HEK293 (cell line): Measurements from ENCODE around the gene FRYL.

Source experiments
- CTCF ChIA-PET: fragments of 350-600 bp; formaldehyde crosslinking; extraction: SDS; loops from one replicate; lab custom pipeline; 2021; ENCODE audit warnings: antibody characterized with exemption; lab: Yijun Ruan, JAX
- POLR2A ChIA-PET: fragments of 300-600 bp; formaldehyde crosslinking; extraction: SDS; loops from one replicate; lab custom pipeline; 2020; ENCODE audit warnings: antibody characterized with exemption, inconsistent platforms; lab: Yijun Ruan, JAX
- H3K27ac ChIP-seq: fragments of 200-500 bp; sonication (Bioruptor generic); 2 replicates; pipeline ENCODE4 v1.5.1; 2014; ENCODE audit warnings: low read depth, low read length, control low read depth, inconsistent platforms; ENCODE audit errors: extremely low read depth
- H3K36me3 ChIP-seq, 2 experiments: fragments of 200-500 bp in 1 of 2; sonication (Bioruptor generic) in 1 of 2; 1 replicate in 1 of 2; 2 replicates in 1 of 2; pipeline ENCODE4 v1.5.1; 2014 to 2017; ENCODE audit warnings: inconsistent platforms in 2 of 2, low read length in 2 of 2; ENCODE audit not compliant: control insufficient read depth in 2 of 2, insufficient read depth in 1 of 2
- H3K4me1 ChIP-seq: fragments of 200-500 bp; sonication (Bioruptor generic); 2 replicates; pipeline ENCODE4 v1.5.1; 2014; ENCODE audit warnings: mild to moderate bottlenecking, low read length, inconsistent platforms; ENCODE audit not compliant: control insufficient read depth, insufficient read depth
- H3K4me3 ChIP-seq: 2 replicates; pipeline ENCODE4 v1.5.1; 2011; ENCODE audit warnings: low read depth, mild to moderate bottlenecking, control low read depth, low read length, moderate library complexity
- H3K9me3 ChIP-seq: fragments of 200-500 bp; sonication (Bioruptor generic); 2 replicates; pipeline ENCODE4 v1.5.1; 2014; ENCODE audit warnings: low read depth, low read length, inconsistent platforms; ENCODE audit not compliant: control insufficient read depth, insufficient read depth
- OSR2 ChIP-seq: fragments of 450-650 bp; formaldehyde crosslinking; IDR thresholded peaks from 2 replicates; pipeline ENCODE4 v1.5.1; 2016; ENCODE audit warnings: missing biosample characterization, missing genetic modification characterization
- PRDM6 ChIP-seq: fragments of 450-650 bp; formaldehyde crosslinking; IDR thresholded peaks from 2 replicates; pipeline ENCODE4 v1.5.1; 2017; ENCODE audit warnings: missing biosample characterization, missing genetic modification characterization
- REST ChIP-seq: fragments of 450-650 bp; formaldehyde crosslinking; IDR thresholded peaks from 2 replicates; pipeline ENCODE4 v1.5.1; 2016; ENCODE audit warnings: missing biosample characterization, missing genetic modification characterization
- ZBTB26 ChIP-seq: fragments of 450-650 bp; formaldehyde crosslinking; optimal IDR thresholded peaks from 2 replicates; pipeline ENCODE3; 2016; ENCODE audit warnings: missing biosample characterization, mild to moderate bottlenecking, missing genetic modification characterization
- ZBTB44 ChIP-seq: fragments of 450-650 bp; IDR thresholded peaks from 2 replicates; pipeline ENCODE4 v1.5.1; 2018; ENCODE audit warnings: missing biosample characterization, mild to moderate bottlenecking, missing genetic modification characterization
- ZFP41 ChIP-seq: fragments of 450-650 bp; formaldehyde crosslinking; IDR thresholded peaks from 2 replicates; pipeline ENCODE4 v1.5.1; 2016; ENCODE audit warnings: missing biosample characterization, missing genetic modification characterization, borderline replicate concordance
- ZNF132 ChIP-seq: fragments of 450-650 bp; formaldehyde crosslinking; IDR thresholded peaks from 2 replicates; pipeline ENCODE4 v1.5.1; 2017; ENCODE audit warnings: missing biosample characterization, missing genetic modification characterization, borderline replicate concordance
- ZNF23 ChIP-seq: fragments of 450-650 bp; formaldehyde crosslinking; IDR thresholded peaks from 2 replicates; pipeline ENCODE4 v1.5.1; 2016; ENCODE audit warnings: missing biosample characterization, missing genetic modification characterization, borderline replicate concordance
- ZNF311 ChIP-seq: fragments of 450-650 bp; formaldehyde crosslinking; IDR thresholded peaks from 2 replicates; pipeline ENCODE4 v1.5.1; 2017; ENCODE audit warnings: missing biosample characterization, missing genetic modification characterization, borderline replicate concordance
- ZNF324 ChIP-seq: fragments of 450-650 bp; formaldehyde crosslinking; IDR thresholded peaks from 2 replicates; pipeline ENCODE4 v1.5.1; 2016; ENCODE audit warnings: missing biosample characterization, missing genetic modification characterization
- ZNF341 ChIP-seq: fragments of 450-650 bp; formaldehyde crosslinking; IDR thresholded peaks from 2 replicates; pipeline ENCODE4; 2016; ENCODE audit warnings: low read depth, missing biosample characterization, missing genetic modification characterization
- ZNF544 ChIP-seq: fragments of 450-650 bp; formaldehyde crosslinking; IDR thresholded peaks from 2 replicates; pipeline ENCODE4 v1.5.0; 2017; ENCODE audit warnings: missing biosample characterization, missing genetic modification characterization
- ZNF571 ChIP-seq: fragments of 450-650 bp; formaldehyde crosslinking; IDR thresholded peaks from 2 replicates; pipeline ENCODE4 v1.5.0; 2017; ENCODE audit warnings: missing biosample characterization, missing genetic modification characterization
- ZNF585B ChIP-seq: fragments of 450-650 bp; formaldehyde crosslinking; IDR thresholded peaks from 2 replicates; pipeline ENCODE4 v1.5.1; 2016; ENCODE audit warnings: missing biosample characterization, missing genetic modification characterization
- ZNF596 ChIP-seq: fragments of 450-650 bp; IDR thresholded peaks from 2 replicates; pipeline ENCODE4 v1.5.0; 2018; ENCODE audit warnings: missing biosample characterization, mild to moderate bottlenecking, missing genetic modification characterization, moderate library complexity
- ZNF792 ChIP-seq: fragments of 450-650 bp; formaldehyde crosslinking; IDR thresholded peaks from 2 replicates; pipeline ENCODE4 v1.5.1; 2016; ENCODE audit warnings: missing biosample characterization, missing genetic modification characterization

Gene FRYL

GRCh38 chr4:48654015-48654664, 125.9 kb downstream of the FRYL start (continued):
- no peak for TF ChIP-seq REST (tag by site-specific recombination)
- no peak for TF ChIP-seq ZNF324 (tag by site-specific recombination)
- no peak for TF ChIP-seq ZNF792 (tag by site-specific recombination)
- TF ChIP-seq ZNF544 = no peak

GRCh38 chr4:48653217-48654014, 126.7 kb downstream of the FRYL start:
- POLR2A ChIA-PET = interaction anchor here (0.5 to 0.7 kb wide), 2 partner anchors 10 to 36 kb away, joined by 3 to 4 read pairs; no protein-coding TSS in a partner anchor

GRCh38 chr4:48651914-48652313, 128.2 kb downstream of the FRYL start:
- CTCF ChIA-PET = no interaction called here
- peaks cover 9% of the 10 kb centered on the region for H3K4me1 ChIP-seq
- POLR2A ChIA-PET = no interaction called here
- no peak for TF ChIP-seq ZFP41
- peak; percentile 53; the same call in 1 of the 2 replicates for TF ChIP-seq PRDM6 (tag by site-specific recombination)
- no peaks in the 10 kb centered on the region for H3K36me3 ChIP-seq
- H3K9me3 ChIP-seq = no peaks in the 10 kb centered on the region
- H3K4me3 ChIP-seq = no peak overlapping the region
- H3K27ac ChIP-seq = no peak overlapping the region

More at GRCh38 chr4:48653217-48654014, 126.7 kb downstream of the FRYL start:
- Histone ChIP-seq H3K9me3 (no peaks in the 10 kb centered on the region), H3K4me1 (peaks cover 9% of the 10 kb centered on the region), H3K27ac (no peak overlapping the region), H3K36me3 (no peaks in the 10 kb centered on the region), H3K4me3 (no peak overlapping the region)
- TF ChIP-seq ZNF585B (peak; percentile 35; the same call in 1 of the 2 replicates), ZNF341 (tag by site-specific recombination) (no peak), ZBTB44 (tag by site-specific recombination) (peak; percentile 89), OSR2 (tag by site-specific recombination) (peak; percentile 74)
- CTCF ChIA-PET = interaction anchor here (0.6 to 1.7 kb wide), 2 partner anchors 11 to 40 kb away, joined by 4 to 6 read pairs; no protein-coding TSS in a partner anchor

- Histone ChIP-seq H3K27ac (no peak overlapping the region), H3K4me1 (peaks cover 9% of the 10 kb centered on the region), H3K36me3 (no peaks in the 10 kb centered on the region), H3K9me3 (no peaks in the 10 kb centered on the region), H3K4me3 (no peak overlapping the region)
- ChIA-PET POLR2A (interaction anchor here (0.6 kb wide), 1 partner anchor 343 kb away, joined by 3 read pairs; no protein-coding TSS in a partner anchor), CTCF (no interaction called here)
- TF ChIP-seq ZNF596 = no peak
- TF ChIP-seq ZNF311 (tag by site-specific recombination) = no peak
- no peak for TF ChIP-seq ZNF132 (tag by site-specific recombination)
- TF ChIP-seq ZNF571 (tag by site-specific recombination) = no peak
- TF ChIP-seq ZBTB26 (tag by site-specific recombination) = no peak
- TF ChIP-seq ZNF23 (tag by site-specific recombination) = no peak
- TF ChIP-seq ZBTB44 (tag by site-specific recombination) = no peak
These were observed 130.6 kb downstream of the FRYL start for GRCh38 chr4:48649505-48649904.
